Measurements from ENCODE around the gene RAN. TPM values are rescaled to one million over a fixed set of nuclear protein-coding genes. Genes with fewer than 3 reads are reported as not detected.
"Not testable (repeated sequence)": the region's sequence is repeated elsewhere in the genome, so short reads cannot be mapped to it uniquely, and the experiment has no call there.

Gene RAN
- total RNA-seq, 1 donor from 2014 or later: 1,593 TPM

GRCh38 chr12:130873825-130874224 lies 2.0 kb downstream of the RAN start:
- H3K27me3 Mint-ChIP-seq (ENCODE audit: low read depth): peaks cover 2% of the 10 kb centered on the region
- peaks cover 38% of the 10 kb centered on the region for H3K36me3 Mint-ChIP-seq (ENCODE audit: low read depth)
- no peak overlapping the region for H3K27ac Mint-ChIP-seq (ENCODE audit: unreplicated experiment)
- peaks cover 62% of the 10 kb centered on the region for H3K4me1 Mint-ChIP-seq
- peak overlapping the region; percentile 96 for H3K4me3 Mint-ChIP-seq
- no peak for DNase-seq (ENCODE audit: low read depth, low spot score)
- no peaks in the 10 kb centered on the region for H3K9me3 Mint-ChIP-seq
- no peak for TF ChIP-seq CTCF (conservative IDR thresholded peaks at IDR 0.05)

- TF ChIP-seq CTCF (conservative IDR thresholded peaks at IDR 0.05): no peak
- DNase-seq (ENCODE audit: low read depth, low spot score): no peak
- peaks cover 38% of the 10 kb centered on the region for H3K36me3 Mint-ChIP-seq (ENCODE audit: low read depth)
- H3K27ac Mint-ChIP-seq (ENCODE audit: unreplicated experiment): no peak overlapping the region
- H3K4me3 Mint-ChIP-seq: peak overlapping the region; percentile 96
- peaks cover 6% of the 10 kb centered on the region for H3K27me3 Mint-ChIP-seq (ENCODE audit: low read depth)
- H3K4me1 Mint-ChIP-seq: peaks cover 62% of the 10 kb centered on the region
- H3K9me3 Mint-ChIP-seq: no peaks in the 10 kb centered on the region
Observed at GRCh38 chr12:130874696-130875095, 2.8 kb downstream of the RAN start.

GRCh38 chr12:130875193-130875592 lies 3.3 kb downstream of the RAN start:
- Mint-ChIP-seq H3K27me3 (ENCODE audit: low read depth) (peaks cover 10% of the 10 kb centered on the region), H3K9me3 (no peaks in the 10 kb centered on the region), H3K27ac (ENCODE audit: unreplicated experiment) (no peak overlapping the region), H3K4me1 (peaks cover 62% of the 10 kb centered on the region), H3K4me3 (peak overlapping the region; percentile 96), H3K36me3 (ENCODE audit: low read depth) (peaks cover 38% of the 10 kb centered on the region)
- no peak for TF ChIP-seq CTCF (conservative IDR thresholded peaks at IDR 0.05)
- DNase-seq (ENCODE audit: low read depth, low spot score): no peak

GRCh38 chr12:130875708-130876107 lies 3.8 kb downstream of the RAN start:
- not testable (repeated sequence) for DNase-seq (ENCODE audit: low read depth, low spot score); H3K27ac Mint-ChIP-seq (ENCODE audit: unreplicated experiment); H3K9me3 Mint-ChIP-seq
- H3K4me1 Mint-ChIP-seq: peaks cover 59% of the 10 kb centered on the region
- H3K27me3 Mint-ChIP-seq (ENCODE audit: low read depth): peaks cover 11% of the 10 kb centered on the region
- H3K4me3 Mint-ChIP-seq: peak overlapping the region; percentile 96
- H3K36me3 Mint-ChIP-seq (ENCODE audit: low read depth): peaks cover 38% of the 10 kb centered on the region

- Mint-ChIP-seq H3K27ac (ENCODE audit: unreplicated experiment) (no peak overlapping the region), H3K27me3 (ENCODE audit: low read depth) (peaks cover 13% of the 10 kb centered on the region), H3K36me3 (ENCODE audit: low read depth) (peaks cover 38% of the 10 kb centered on the region), H3K9me3 (no peaks in the 10 kb centered on the region), H3K4me3 (peak overlapping the region; percentile 96), H3K4me1 (peaks cover 53% of the 10 kb centered on the region)
- TF ChIP-seq CTCF (conservative IDR thresholded peaks at IDR 0.05): no peak
- DNase-seq (ENCODE audit: low read depth, low spot score): no peak
Observed at GRCh38 chr12:130876297-130876696, 4.4 kb downstream of the RAN start.

- peaks cover 52% of the 10 kb centered on the region for H3K4me1 Mint-ChIP-seq
- H3K36me3 Mint-ChIP-seq (ENCODE audit: low read depth): peaks cover 38% of the 10 kb centered on the region
- no peak overlapping the region for H3K27ac Mint-ChIP-seq (ENCODE audit: unreplicated experiment)
- DNase-seq (ENCODE audit: low read depth, low spot score): no peak
- no peaks in the 10 kb centered on the region for H3K9me3 Mint-ChIP-seq
- H3K4me3 Mint-ChIP-seq: peak overlapping the region; percentile 96
- peaks cover 13% of the 10 kb centered on the region for H3K27me3 Mint-ChIP-seq (ENCODE audit: low read depth)
- TF ChIP-seq CTCF (conservative IDR thresholded peaks at IDR 0.05): peak; percentile 13
Observed at GRCh38 chr12:130876758-130877157, 4.9 kb downstream of the RAN start.
